Hindlimb muscle (tissue), 1 donor: ENCODE data around the gene SNX4. TPM values are rescaled to one million over a fixed set of nuclear protein-coding genes. Genes with fewer than 3 reads are reported as not detected.
"Not testable (repeated sequence)": the region's sequence is repeated elsewhere in the genome, so short reads cannot be mapped to it uniquely, and the experiment has no call there.

Experiments
- DNase-seq: peaks from one replicate; pipeline ENCODE4 v3.0.0-alpha.2; 2013
- polyA plus RNA-seq: library from polyadenylated mRNA; unstranded; fragments of 120-200 nt; gene quantifications from one replicate; pipeline ENCODE4 v1.2.1, GENCODE V29; 2013; ENCODE audit not compliant: insufficient read length

Gene SNX4
- polyA plus RNA-seq, 1 donor, result 30.8 TPM

GRCh38 chr3:125461896-125462295, 58.1 kb downstream of the SNX4 start:
- no peak for DNase-seq

DNA sequence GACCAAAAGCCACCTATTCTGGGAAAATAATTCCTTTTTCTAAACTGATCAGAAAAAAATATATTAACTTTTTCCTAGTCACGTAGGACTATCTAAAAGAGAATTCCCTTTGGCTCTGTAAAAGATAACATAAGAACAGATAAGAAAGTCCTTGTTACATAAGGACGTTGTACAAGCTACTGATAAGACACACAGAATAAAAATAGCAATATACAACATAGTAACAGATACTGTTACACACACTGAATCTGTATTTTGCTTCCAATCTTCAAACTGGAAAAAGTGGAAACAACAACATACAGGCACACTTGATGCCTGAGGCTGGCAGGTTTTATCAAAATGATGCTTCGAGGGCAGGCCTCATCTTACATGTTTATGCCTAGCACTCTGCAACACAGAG, 59.8 kb downstream of the SNX4 start:
- no peak for DNase-seq

DNA sequence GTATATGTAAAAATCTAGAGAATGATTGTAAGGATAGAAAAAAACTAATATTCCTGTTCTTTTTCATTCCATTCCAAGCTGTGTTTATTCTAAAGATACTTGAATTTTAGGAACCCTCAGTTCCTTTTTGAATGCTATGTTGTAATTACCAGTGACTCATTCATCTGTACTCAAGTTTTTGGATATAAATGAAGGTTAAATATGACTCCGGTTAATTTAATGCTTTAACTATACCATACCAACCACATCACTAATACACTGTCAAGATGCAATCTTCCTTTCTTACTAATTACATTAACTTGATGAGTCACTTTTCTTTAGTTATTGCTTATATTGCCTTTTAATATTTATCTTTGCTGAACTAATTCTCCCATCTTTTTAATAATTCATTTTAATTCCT, 76.1 kb downstream of the SNX4 start:
- no peak for DNase-seq

GRCh38 chr3:125442506-125442905, 77.5 kb downstream of the SNX4 start:
- no peak for DNase-seq

DNA sequence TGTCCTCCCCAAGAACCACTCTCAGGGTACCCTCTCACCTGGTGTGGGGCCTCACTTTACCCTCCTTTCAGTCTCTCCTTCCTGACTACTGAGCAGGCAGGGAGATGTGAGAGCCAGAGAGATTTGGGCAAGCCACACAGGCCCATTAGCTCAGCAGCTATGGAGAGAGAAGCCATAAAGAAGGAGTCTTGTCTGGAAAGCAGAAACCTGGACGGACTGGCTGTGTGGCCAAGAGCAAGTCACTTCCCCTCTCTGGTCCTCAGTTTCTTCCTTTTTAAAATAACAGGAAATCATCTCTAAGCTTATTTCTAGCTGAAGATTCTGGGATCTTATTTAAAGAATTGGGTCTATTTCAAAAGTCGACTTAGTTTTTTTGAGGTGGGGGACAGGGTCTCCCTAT, 79.0 kb downstream of the SNX4 start:
- no peak for DNase-seq

- no peak for DNase-seq
Measured at GRCh38 chr3:125440559-125440955, 79.4 kb downstream of the SNX4 start.

DNA sequence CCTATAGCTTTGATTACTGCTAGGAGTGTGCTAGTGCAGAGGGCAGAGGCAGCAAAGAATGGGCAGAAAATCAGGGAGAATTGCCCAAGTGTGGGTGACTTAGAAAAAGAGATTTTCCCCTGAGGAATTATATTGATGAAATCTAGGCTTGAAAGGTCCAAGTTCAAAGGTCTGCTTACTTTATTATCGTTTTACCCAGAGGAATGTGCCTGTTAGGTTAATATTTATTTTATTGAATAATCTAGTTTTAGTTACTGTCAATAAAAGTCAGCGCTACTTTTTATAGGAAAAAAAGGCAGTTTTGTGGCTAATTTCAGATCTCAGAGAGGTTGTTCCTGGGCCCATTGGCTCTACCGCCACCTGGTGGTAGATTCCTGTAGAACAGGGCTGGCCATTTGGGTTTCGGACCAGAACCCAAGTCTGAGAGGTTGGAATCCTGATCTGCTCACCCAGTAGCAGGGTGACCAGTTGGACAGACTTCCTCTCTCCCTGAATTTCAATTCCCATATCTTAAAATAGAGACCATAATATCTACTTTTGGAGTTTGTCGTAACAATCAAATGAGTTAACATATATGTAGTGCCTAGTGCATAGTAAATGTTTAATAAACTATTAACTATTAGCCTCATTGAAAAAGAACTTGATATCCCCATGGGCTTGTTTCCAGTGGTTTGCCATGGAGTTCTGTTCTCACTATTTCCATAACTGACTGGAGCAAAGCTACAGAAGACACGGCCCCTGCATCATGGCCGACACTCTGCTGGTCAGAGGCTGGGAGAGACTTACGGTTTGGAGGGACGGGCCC, 82.2 kb downstream of the SNX4 start:
- peak; percentile 54 for DNase-seq

DNA sequence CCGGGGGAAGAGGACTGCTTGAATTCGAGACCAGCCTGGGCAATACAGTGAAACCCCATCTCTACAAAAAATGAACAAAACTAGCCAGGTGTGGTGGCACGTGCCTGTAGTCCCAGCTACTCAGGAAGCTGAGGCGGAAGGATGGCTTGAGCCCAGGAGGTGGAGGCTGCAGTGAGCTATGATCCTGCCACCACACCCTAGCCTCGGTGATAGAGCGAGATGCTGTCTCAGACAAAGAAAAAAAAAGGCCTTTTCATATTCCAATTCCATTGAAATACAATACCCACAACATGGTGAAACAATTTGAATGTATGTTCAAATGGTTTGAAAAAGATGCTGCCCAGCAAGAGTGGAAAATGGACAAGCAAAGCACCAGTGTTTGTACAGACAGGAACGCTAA, 83.1 kb downstream of the SNX4 start:
- no peak for DNase-seq

DNA sequence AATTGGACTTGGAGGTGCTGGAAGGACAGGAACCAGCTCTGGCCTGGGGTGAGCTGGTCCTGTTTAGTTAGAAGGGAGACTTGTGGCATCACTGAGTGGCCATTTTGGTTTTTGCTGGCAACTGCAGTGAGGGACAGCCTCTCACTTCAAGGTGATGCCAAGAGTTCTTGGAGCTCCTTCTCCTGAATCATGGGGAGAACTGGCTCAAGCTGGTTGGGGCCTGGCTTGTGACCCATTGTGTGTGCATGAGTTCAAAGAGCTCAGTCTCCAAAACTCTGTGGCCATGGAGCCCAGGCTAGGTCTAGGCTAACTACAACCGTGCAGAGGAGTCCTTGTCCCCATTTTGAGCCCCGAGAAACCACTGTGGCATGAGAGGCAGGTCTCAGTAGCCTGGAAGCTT, 84.8 kb downstream of the SNX4 start:
- no peak for DNase-seq

GRCh38 chr3:125434582-125435011, 85.4 kb downstream of the SNX4 start:
- DNase-seq, result no peak

GRCh38 chr3:125433611-125434041, 86.4 kb downstream of the SNX4 start:
- no peak for DNase-seq

- no peak for DNase-seq
Measured at GRCh38 chr3:125433091-125433534, 86.9 kb downstream of the SNX4 start.

DNA sequence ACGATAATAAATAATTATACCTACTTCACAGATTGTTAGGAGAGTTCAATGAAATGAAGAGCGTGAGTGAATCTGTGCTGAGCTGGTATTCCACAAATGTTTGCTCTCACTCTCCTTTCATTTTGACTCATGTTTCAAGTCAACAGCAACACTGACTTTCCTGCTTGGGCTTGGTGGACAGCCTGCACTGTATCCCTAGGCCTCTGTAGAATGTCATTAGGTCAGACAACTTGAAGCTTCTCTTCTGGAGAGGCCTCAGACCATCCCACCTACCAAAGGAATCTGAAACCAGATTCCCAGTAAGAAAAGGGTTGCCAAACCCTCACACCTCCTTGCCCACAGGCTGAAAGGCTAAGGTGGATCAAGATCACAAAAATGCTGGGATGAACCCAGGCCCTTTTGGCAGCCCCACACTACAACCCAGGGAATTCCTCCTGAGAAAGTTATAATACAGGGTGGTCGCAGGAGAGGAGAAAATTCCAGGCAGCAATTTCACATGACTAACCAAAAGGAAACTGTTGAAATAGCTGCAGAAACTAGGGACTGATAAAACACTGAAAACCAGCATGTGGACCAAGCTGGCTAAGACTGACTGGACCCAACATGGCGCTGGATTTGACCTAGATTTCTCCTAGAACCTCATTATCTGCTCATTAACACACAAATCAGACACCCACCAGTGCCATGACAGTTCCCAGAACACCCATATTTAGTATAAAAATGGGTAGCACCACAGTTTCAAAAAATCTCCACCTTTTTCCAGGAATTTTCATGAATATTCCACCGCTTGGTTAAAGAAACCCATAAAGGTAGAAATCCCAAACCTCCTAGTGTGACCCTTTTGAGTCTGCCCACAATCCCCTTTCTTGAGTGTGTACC, 87.9 kb downstream of the SNX4 start:
- no peak for DNase-seq

DNA sequence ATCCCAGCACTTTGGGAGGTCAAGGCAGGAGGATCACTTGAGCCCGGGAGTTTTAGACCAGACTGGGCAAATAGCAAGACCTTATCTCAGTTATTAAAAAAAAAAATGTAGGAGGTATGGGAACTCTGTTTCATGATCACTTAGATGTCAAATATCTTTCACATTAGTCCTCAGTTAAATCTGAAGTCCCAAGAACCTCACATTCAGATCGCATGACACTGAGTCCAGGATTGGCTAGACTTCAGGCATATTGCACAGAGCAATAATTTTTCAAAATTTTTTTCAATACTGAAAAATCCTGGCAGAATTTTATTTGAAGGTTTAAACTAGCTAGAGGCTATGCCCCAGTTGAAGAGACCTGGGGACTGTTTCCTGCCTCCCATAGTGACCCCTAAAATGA, 88.6 kb downstream of the SNX4 start:
- DNase-seq, result no peak

- no peak for DNase-seq
Measured at GRCh38 chr3:125428216-125428830, 91.7 kb downstream of the SNX4 start.

DNA sequence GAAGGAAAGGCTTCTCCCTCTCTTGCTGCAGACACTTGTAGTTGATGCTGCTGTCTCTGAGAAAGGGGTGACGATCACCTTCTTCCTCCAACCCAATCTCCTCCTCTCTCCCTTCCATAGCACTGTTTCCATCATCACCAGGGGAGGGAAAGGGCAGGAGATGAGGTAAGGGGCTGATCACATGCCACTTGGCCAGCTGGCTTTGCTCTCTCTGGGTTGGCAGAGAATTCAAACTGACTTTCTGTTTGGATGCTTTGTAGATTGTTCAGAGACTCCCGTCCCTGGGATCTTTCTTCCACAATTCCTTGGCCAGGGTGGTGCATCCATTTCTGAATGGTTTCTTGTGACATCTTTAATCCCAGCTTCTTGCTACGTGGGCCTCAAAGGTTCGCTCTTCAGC, 101.7 kb downstream of the SNX4 start:
- no peak for DNase-seq

GRCh38 chr3:125416235-125416634, 103.8 kb downstream of the SNX4 start:
- DNase-seq, result no peak

DNA sequence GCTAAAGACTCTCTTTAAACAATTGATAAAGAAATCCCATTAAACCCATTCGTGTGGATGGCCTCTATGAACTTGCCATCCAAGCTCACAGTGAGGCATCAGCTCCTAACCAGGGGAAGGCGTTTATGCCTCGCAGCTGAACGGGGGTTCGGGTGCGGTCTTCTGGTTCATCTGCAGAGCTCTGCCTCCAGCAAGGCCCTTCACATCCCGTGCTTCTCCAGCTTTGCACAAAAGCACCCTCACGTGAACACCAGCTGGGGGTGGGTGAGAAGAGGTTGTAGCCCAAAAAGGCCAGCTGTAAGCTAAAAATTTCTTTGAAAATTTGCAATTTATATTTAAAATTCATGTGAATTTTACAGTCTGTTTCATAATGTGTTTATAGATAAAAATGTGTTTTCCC, 105.3 kb downstream of the SNX4 start:
- DNase-seq, result no peak

DNA sequence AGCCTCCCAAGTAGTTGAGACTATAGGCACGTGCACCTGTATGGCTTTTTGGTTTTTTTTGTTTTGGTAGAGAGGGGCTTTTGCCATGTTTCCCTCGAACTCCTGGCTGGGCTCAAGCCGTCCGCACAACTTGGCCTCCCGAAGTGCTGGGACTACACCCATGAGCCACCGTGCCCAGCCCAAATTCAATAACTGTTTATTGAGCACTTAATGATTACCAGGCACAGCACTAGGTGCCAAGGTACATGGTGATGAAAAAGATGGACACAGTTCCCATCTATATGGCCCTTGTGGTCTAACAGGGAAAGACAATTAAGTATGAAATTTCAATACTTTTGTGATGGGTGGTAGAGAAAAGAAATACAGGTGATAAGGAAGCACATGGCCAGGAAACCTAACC, 109.1 kb downstream of the SNX4 start:
- no peak for DNase-seq

DNA sequence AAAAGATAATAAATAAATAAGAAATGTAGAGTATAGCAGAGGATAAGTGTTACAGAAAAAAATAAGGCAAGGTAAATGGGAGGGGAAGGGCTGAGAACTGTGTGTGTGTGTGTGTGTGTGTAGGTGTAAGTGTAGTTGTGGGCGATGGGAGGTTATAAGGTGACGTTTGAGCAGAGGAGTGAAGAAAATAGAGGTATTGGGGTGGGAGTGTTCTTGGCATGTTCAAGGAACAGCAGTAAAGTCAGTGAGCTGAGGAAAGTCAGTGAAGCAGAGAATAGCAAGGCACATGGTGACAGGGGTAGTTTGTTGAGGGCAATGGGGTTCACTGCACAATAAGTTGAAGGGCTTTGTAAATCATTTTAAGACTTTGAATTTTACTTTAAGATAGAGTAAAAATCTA, 113.9 kb downstream of the SNX4 start:
- no peak for DNase-seq

GRCh38 chr3:125405515-125405914, 114.5 kb downstream of the SNX4 start:
- DNase-seq, result not testable (repeated sequence)

- DNase-seq, result no peak
Measured at GRCh38 chr3:125403789-125404188, 116.2 kb downstream of the SNX4 start.

DNA sequence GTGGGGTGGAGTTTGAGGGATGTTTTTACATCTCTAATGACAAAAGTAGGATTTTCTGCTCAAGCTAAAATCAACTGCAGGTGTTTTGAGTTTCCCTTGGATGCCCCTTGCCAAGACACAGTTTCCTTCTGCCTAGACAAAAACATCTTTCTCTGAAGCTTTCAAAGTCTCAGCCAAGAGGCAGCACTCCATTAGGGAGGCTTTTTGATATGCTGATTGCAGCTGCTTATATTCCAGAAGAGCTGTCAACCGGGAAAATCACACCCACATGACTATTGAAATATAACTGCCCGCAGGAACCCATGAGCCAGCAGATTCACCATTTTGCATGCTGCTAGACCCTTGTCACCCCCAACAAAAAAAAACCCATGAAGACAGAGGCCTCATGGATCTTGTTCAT, 117.4 kb downstream of the SNX4 start:
- no peak for DNase-seq
